ENCODE data around the gene SEMA6D. TPM values are rescaled to one million over a fixed set of nuclear protein-coding genes. Genes with fewer than 3 reads are reported as not detected.

The SEMA6D gene
- total and polyA plus RNA-seq, 2 donors (not counting 1 experiment from before 2014, with no cell fraction given) = 2.4 to 13.4 TPM

DNA sequence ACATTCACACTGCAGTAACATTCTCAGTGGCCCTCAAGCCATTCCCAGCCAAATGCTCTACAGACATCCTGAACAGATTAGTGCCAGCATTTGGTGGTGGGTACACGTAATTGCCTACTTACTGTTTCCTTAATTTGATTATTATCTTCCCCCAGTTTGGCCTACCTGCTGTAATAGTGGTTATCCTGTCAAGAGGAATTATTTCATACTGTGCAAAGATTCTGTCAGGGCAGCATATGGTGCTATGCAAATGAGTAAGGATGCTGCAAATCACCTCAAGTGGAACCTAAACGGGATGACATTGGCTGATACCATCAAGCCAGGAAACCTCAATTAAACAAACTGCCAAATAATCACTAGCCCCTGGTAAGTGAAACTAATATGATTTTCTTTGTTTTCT, 88.7 kb downstream of the SEMA6D start:
- Histone ChIP-seq H3K9me3 (ENCODE audit: control insufficient read depth, insufficient read depth, low read depth, low read length) (no peaks in the 10 kb centered on the region), H4K20me1 (ENCODE audit: control insufficient read depth, extremely low read depth, insufficient read depth, low read length) (no peaks in the 10 kb centered on the region), H3K79me2 (ENCODE audit: control insufficient read depth, insufficient read depth, low read length) (no peaks in the 10 kb centered on the region), H3K36me3 (ENCODE audit: control insufficient read depth, insufficient read depth, low read length) (no peaks in the 10 kb centered on the region), H3K9ac (ENCODE audit: insufficient read depth, low read length) (no peak overlapping the region), H3K27ac (ENCODE audit: insufficient read depth, low read length) (no peak overlapping the region), H3K4me2 (ENCODE audit: extremely low read depth, insufficient read depth, low read length) (no peak overlapping the region), H3K4me3 (replicated peaks in 1 of 4; ENCODE audit: control extremely low read depth in 1 of 4, insufficient read depth in 1 of 4, low read depth in 3 of 4, low read length in 4 of 4) (no peak overlapping the region), H3K27me3 (ENCODE audit: control insufficient read depth, insufficient read depth, low read length) (no peaks in the 10 kb centered on the region), H3K4me1 (ENCODE audit: control insufficient read depth, extremely low read depth, insufficient read depth, low read length) (no peaks in the 10 kb centered on the region), H2AFZ (ENCODE audit: low read length) (no peak overlapping the region)
- DNase-seq (ENCODE audit: low read depth in 2 of 2) = no peak
- no peak for TF ChIP-seq EZH2 (IDR thresholded peaks at IDR 0.05; ENCODE audit: low read length, missing control alignments)
- TF ChIP-seq, protein P1, sequence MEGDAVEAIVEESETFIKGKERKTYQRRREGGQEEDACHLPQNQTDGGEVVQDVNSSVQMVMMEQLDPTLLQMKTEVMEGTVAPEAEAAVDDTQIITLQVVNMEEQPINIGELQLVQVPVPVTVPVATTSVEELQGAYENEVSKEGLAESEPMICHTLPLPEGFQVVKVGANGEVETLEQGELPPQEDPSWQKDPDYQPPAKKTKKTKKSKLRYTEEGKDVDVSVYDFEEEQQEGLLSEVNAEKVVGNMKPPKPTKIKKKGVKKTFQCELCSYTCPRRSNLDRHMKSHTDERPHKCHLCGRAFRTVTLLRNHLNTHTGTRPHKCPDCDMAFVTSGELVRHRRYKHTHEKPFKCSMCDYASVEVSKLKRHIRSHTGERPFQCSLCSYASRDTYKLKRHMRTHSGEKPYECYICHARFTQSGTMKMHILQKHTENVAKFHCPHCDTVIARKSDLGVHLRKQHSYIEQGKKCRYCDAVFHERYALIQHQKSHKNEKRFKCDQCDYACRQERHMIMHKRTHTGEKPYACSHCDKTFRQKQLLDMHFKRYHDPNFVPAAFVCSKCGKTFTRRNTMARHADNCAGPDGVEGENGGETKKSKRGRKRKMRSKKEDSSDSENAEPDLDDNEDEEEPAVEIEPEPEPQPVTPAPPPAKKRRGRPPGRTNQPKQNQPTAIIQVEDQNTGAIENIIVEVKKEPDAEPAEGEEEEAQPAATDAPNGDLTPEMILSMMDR (conservative IDR thresholded peaks at IDR 0.05 in 1 of 2, IDR thresholded peaks at IDR 0.05 in 1 of 2; ENCODE audit: low read depth in 1 of 2, low read length in 2 of 2) = no peak

DNA sequence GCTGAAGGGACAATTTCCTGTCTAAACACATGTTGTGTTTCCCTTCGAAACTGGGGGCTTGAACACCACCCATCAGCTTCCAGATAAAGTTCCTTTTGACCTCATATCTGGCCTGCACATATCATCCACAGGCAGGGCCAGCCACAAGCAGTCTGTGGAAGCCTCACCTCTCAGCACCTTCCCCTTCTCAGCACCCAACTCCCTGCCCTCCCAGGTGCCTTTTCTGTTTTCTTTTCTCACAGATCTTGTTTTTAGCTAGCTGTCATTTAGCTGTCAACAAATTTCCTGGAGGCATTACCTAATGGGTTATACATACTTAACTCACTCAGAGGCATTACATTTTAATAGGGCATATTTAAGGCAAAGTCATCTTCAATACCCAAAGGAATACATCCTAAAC, 93.9 kb downstream of the SEMA6D start:
- DNase-seq (ENCODE audit: low read depth in 2 of 2) = no peak
- Histone ChIP-seq H2AFZ (ENCODE audit: low read length) (no peak overlapping the region), H3K9ac (ENCODE audit: insufficient read depth, low read length) (no peak overlapping the region), H4K20me1 (ENCODE audit: control insufficient read depth, extremely low read depth, insufficient read depth, low read length) (no peaks in the 10 kb centered on the region), H3K9me3 (ENCODE audit: control insufficient read depth, insufficient read depth, low read depth, low read length) (no peaks in the 10 kb centered on the region), H3K4me3 (replicated peaks in 1 of 4; ENCODE audit: control extremely low read depth in 1 of 4, insufficient read depth in 1 of 4, low read depth in 3 of 4, low read length in 4 of 4) (no peak overlapping the region), H3K27ac (ENCODE audit: insufficient read depth, low read length) (no peak overlapping the region), H3K4me2 (ENCODE audit: extremely low read depth, insufficient read depth, low read length) (no peak overlapping the region), H3K4me1 (ENCODE audit: control insufficient read depth, extremely low read depth, insufficient read depth, low read length) (peaks cover 2% of the 10 kb centered on the region), H3K27me3 (ENCODE audit: control insufficient read depth, insufficient read depth, low read length) (no peaks in the 10 kb centered on the region), H3K36me3 (ENCODE audit: control insufficient read depth, insufficient read depth, low read length) (no peaks in the 10 kb centered on the region), H3K79me2 (ENCODE audit: control insufficient read depth, insufficient read depth, low read length) (no peaks in the 10 kb centered on the region)
- TF ChIP-seq, protein P1 (conservative IDR thresholded peaks at IDR 0.05 in 1 of 2, IDR thresholded peaks at IDR 0.05 in 1 of 2; ENCODE audit: low read depth in 1 of 2, low read length in 2 of 2) = no peak
- TF ChIP-seq EZH2 (IDR thresholded peaks at IDR 0.05; ENCODE audit: low read length, missing control alignments) = no peak

DNA sequence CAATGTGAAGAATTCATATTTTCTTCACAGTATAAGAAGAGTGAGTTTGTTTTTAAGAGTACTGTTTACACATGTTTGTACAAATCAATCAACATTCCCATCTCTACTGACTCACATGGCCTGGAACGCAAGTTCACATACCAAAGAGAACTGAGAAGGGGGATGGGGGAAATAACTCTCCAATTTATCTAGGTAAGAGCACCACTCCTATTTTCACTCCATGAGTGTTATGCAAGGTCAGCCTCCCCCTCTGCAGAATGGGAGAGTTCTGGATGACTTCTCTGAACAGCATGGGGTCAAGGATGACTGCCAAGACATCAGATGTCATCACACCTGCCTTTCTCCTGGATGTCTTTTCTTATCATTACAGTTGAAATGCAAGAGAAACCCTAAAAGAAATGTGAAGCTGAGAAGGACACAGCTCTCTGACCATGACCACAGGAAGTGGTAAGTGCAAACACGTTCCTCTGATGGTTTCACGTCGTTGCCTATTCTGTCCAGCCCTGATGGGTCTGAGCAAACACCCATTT, 95.2 kb downstream of the SEMA6D start:
- no peak overlapping the region for H3K4me2 ChIP-seq (ENCODE audit: extremely low read depth, insufficient read depth, low read length)
- no peaks in the 10 kb centered on the region for H3K27me3 ChIP-seq (ENCODE audit: control insufficient read depth, insufficient read depth, low read length)
- no peak overlapping the region for H3K27ac ChIP-seq (ENCODE audit: insufficient read depth, low read length)
- no peaks in the 10 kb centered on the region for H4K20me1 ChIP-seq (ENCODE audit: control insufficient read depth, extremely low read depth, insufficient read depth, low read length)
- H3K4me1 ChIP-seq (ENCODE audit: control insufficient read depth, extremely low read depth, insufficient read depth, low read length) = peaks cover 2% of the 10 kb centered on the region
- DNase-seq (ENCODE audit: low read depth in 2 of 2) = peak; percentile 18 to 68
- H2AFZ ChIP-seq (ENCODE audit: low read length) = no peak overlapping the region
- H3K9me3 ChIP-seq (ENCODE audit: control insufficient read depth, insufficient read depth, low read depth, low read length) = no peaks in the 10 kb centered on the region
- TF ChIP-seq EZH2 (IDR thresholded peaks at IDR 0.05; ENCODE audit: low read length, missing control alignments) = no peak
- TF ChIP-seq, protein P1 (conservative IDR thresholded peaks at IDR 0.05 in 1 of 2, IDR thresholded peaks at IDR 0.05 in 1 of 2; ENCODE audit: low read depth in 1 of 2, low read length in 2 of 2) = no peak
- no peak overlapping the region for H3K9ac ChIP-seq (ENCODE audit: insufficient read depth, low read length)
- no peaks in the 10 kb centered on the region for H3K36me3 ChIP-seq (ENCODE audit: control insufficient read depth, insufficient read depth, low read length)
- no peak overlapping the region for H3K4me3 ChIP-seq (replicated peaks in 1 of 4; ENCODE audit: control extremely low read depth in 1 of 4, insufficient read depth in 1 of 4, low read depth in 3 of 4, low read length in 4 of 4)
- no peaks in the 10 kb centered on the region for H3K79me2 ChIP-seq (ENCODE audit: control insufficient read depth, insufficient read depth, low read length)
